ENCODE results near the gene CYP2F1.
A peak's percentile ranks its signal among the peaks of the same experiment; 100 is the strongest.
"Not testable (repeated sequence)": the region's sequence is repeated elsewhere in the genome, so short reads cannot be mapped to it uniquely, and the experiment has no call there.

DNA sequence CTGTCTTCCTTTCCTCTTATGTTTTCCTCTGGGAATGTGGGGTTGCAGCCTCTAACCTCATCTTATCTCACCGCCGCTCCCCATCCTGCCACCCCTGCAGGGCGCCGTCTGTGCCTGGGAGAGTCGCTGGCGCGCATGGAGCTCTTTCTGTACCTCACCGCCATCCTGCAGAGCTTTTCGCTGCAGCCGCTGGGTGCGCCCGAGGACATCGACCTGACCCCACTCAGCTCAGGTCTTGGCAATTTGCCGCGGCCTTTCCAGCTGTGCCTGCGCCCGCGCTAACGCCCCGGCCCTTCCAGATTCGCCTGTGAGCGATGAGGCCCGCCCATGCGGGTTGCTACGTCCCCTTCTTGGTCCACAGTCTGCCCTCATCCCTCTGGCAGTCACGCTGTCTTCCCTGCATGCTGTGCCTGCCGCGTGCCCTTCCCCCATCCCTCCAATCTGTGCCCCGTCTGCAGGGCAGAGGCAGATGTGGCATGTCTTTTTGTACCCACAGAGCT is 13.6 kb downstream of the CYP2F1 start:
- not testable (repeated sequence) for TF ChIP-seq POLR2AphosphoS5, EP300 (IDR thresholded peaks at IDR 0.05)
- TF ChIP-seq, protein P1, sequence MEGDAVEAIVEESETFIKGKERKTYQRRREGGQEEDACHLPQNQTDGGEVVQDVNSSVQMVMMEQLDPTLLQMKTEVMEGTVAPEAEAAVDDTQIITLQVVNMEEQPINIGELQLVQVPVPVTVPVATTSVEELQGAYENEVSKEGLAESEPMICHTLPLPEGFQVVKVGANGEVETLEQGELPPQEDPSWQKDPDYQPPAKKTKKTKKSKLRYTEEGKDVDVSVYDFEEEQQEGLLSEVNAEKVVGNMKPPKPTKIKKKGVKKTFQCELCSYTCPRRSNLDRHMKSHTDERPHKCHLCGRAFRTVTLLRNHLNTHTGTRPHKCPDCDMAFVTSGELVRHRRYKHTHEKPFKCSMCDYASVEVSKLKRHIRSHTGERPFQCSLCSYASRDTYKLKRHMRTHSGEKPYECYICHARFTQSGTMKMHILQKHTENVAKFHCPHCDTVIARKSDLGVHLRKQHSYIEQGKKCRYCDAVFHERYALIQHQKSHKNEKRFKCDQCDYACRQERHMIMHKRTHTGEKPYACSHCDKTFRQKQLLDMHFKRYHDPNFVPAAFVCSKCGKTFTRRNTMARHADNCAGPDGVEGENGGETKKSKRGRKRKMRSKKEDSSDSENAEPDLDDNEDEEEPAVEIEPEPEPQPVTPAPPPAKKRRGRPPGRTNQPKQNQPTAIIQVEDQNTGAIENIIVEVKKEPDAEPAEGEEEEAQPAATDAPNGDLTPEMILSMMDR (IDR thresholded peaks at IDR 0.05), result peak in 1 of 2 donors; percentile 12

Measured in suprapubic skin (tissue), 4 donors.